Activated T-helper 2 cell treated with anti-CD3 and anti-CD28 coated beads, Interferon-gamma antibody, Interleukin-2, Interleukin-4, amounts not matched to agents 10 μg/mL and 5 μg/mL and 100 μg/mL, durations not matched to agents 14 hours and 24 hours and 36 hours (primary cell): ENCODE data around the gene BIRC5. TPM values are rescaled to one million over a fixed set of nuclear protein-coding genes. Genes with fewer than 3 reads are reported as not detected.
A peak's percentile ranks its signal among the peaks of the same experiment; 100 is the strongest.

Experiments used
- DNase-seq: peaks from one replicate; pipeline ENCODE4 v3.0.0; 2021; ENCODE audit warnings: low spot score
- H3K27ac Mint-ChIP-seq: one replicate; pipeline ENCODE4 v1.8.0; 2021; ENCODE audit warnings: mixed read lengths
- H3K27me3 Mint-ChIP-seq: one replicate; pipeline ENCODE4 v1.8.0; 2021; ENCODE audit warnings: low read depth, mixed read lengths
- H3K36me3 Mint-ChIP-seq: one replicate; pipeline ENCODE4 v1.8.0; 2021; ENCODE audit warnings: low read depth, mixed read lengths
- H3K4me1 Mint-ChIP-seq: one replicate; pipeline ENCODE4 v1.8.0; 2021; ENCODE audit warnings: low read depth, mixed read lengths
- H3K4me3 Mint-ChIP-seq: one replicate; pipeline ENCODE4 v1.8.0; 2021; ENCODE audit warnings: low read depth, mild to moderate bottlenecking, moderate library complexity, mixed read lengths
- H3K9me3 Mint-ChIP-seq: one replicate; pipeline ENCODE4 v1.8.0; 2021; ENCODE audit warnings: mixed read lengths
- intact Hi-C: fragments of 100-400 bp; cut with micrococcal nuclease; formaldehyde crosslinking; loops from one replicate; pipeline ENCODE4 v1.15.1; 2023
- total RNA-seq: library from RNA; stranded (reverse); gene quantifications from 2 replicates; pipeline ENCODE4 v1.2.3, GENCODE V29; 2022

BIRC5 gene
- total RNA-seq, 1 donor from 2014 or later: 48.4 TPM

GRCh38 chr17:78265121-78265520, 51.1 kb downstream of the BIRC5 start:
- peaks cover 15% of the 10 kb centered on the region for H3K4me1 Mint-ChIP-seq
- H3K9me3 Mint-ChIP-seq: no peaks in the 10 kb centered on the region

GRCh38 chr17:78266231-78266631, 52.2 kb downstream of the BIRC5 start:
- H3K36me3 Mint-ChIP-seq: no peaks in the 10 kb centered on the region
- H3K4me1 Mint-ChIP-seq: peaks cover 18% of the 10 kb centered on the region
- peak overlapping the region; percentile 33 for H3K27ac Mint-ChIP-seq
- no peaks in the 10 kb centered on the region for H3K9me3 Mint-ChIP-seq
- H3K4me3 Mint-ChIP-seq: no peak overlapping the region
- H3K27me3 Mint-ChIP-seq: no peaks in the 10 kb centered on the region
- no peak for DNase-seq
- intact Hi-C loops: no loop called here

More at GRCh38 chr17:78265121-78265520, 51.1 kb downstream of the BIRC5 start:
- Mint-ChIP-seq H3K36me3 (no peaks in the 10 kb centered on the region), H3K27ac (no peak overlapping the region), H3K27me3 (no peaks in the 10 kb centered on the region), H3K4me3 (no peak overlapping the region)
- no peak for DNase-seq
- intact Hi-C loops: no loop called here

DNA sequence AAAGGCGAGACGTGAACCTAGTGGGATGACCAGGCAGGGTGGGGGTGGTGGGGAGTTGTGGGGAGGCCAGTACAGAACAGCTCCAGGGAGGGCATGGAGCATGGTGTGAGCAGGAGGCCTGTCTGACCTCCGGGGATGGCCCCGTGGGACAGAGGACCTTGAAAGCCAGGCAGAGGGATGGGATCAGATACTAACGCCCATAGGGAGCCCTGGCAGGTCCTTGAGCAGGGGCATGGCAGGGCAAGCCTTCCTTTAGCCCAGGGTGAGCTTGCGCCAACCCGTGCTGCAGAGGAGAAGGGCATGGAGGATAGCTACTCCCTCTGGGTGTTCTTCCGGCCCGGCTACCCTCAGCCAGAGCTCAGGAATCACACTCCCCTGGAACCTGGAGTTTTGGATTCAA, 52.7 kb downstream of the BIRC5 start:
- no peak overlapping the region for H3K27ac Mint-ChIP-seq
- H3K27me3 Mint-ChIP-seq: no peaks in the 10 kb centered on the region
- no peaks in the 10 kb centered on the region for H3K9me3 Mint-ChIP-seq
- no peak for DNase-seq
- H3K36me3 Mint-ChIP-seq: no peaks in the 10 kb centered on the region
- peaks cover 21% of the 10 kb centered on the region for H3K4me1 Mint-ChIP-seq
- intact Hi-C loops: no loop called here
- no peak overlapping the region for H3K4me3 Mint-ChIP-seq

DNA sequence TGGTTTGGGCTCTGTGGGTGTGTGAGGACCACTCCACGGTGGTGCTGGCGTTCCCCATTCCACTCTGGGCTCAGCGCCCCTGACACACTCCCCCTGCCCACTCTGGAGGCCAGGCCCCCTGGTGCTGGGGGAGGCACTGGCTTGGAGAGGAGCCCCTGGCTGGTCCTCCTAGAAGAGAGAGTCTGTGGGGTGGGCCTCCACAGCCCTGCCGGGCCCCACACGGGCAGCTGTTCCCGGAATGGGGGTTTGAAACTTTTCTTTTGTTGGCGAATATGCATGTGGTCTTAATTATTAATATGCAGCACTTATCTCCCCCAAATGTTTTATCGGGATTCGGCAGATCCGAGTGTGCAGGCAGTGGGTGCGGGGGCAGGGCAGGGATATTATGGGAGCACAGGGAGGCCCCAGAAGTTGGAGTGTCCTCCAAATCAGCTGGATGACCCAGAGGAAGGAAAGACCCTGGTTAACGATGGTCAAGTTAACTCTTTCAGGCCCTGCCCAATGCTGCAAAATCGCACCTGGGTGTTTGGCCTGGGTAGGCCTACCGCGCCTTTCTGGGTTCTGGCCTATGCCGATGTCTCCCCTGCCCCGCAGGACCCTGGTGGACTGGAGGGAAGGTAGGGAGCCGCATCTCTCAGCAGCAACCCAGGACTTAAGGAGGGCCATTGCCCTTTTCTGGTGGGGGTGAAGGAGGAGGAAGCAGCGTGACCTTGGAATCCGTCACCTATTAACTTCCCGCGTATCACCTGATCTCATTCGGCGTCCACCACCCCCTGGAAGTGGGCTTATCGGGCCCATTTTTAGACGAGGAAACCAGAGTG, 53.4 kb downstream of the BIRC5 start:
- no peak overlapping the region for H3K27ac Mint-ChIP-seq
- no peaks in the 10 kb centered on the region for H3K9me3 Mint-ChIP-seq
- peaks cover 23% of the 10 kb centered on the region for H3K4me1 Mint-ChIP-seq
- H3K36me3 Mint-ChIP-seq: no peaks in the 10 kb centered on the region
- no peak for DNase-seq
- intact Hi-C loops: no loop called here
- H3K27me3 Mint-ChIP-seq: no peaks in the 10 kb centered on the region
- no peak overlapping the region for H3K4me3 Mint-ChIP-seq

- Mint-ChIP-seq H3K9me3 (no peaks in the 10 kb centered on the region), H3K4me1 (peaks cover 22% of the 10 kb centered on the region), H3K27ac (no peak overlapping the region), H3K4me3 (no peak overlapping the region), H3K27me3 (no peaks in the 10 kb centered on the region), H3K36me3 (no peaks in the 10 kb centered on the region)
- no peak for DNase-seq
- intact Hi-C loops: no loop called here
These were observed 54.3 kb downstream of the BIRC5 start for GRCh38 chr17:78268191-78268874.

DNA sequence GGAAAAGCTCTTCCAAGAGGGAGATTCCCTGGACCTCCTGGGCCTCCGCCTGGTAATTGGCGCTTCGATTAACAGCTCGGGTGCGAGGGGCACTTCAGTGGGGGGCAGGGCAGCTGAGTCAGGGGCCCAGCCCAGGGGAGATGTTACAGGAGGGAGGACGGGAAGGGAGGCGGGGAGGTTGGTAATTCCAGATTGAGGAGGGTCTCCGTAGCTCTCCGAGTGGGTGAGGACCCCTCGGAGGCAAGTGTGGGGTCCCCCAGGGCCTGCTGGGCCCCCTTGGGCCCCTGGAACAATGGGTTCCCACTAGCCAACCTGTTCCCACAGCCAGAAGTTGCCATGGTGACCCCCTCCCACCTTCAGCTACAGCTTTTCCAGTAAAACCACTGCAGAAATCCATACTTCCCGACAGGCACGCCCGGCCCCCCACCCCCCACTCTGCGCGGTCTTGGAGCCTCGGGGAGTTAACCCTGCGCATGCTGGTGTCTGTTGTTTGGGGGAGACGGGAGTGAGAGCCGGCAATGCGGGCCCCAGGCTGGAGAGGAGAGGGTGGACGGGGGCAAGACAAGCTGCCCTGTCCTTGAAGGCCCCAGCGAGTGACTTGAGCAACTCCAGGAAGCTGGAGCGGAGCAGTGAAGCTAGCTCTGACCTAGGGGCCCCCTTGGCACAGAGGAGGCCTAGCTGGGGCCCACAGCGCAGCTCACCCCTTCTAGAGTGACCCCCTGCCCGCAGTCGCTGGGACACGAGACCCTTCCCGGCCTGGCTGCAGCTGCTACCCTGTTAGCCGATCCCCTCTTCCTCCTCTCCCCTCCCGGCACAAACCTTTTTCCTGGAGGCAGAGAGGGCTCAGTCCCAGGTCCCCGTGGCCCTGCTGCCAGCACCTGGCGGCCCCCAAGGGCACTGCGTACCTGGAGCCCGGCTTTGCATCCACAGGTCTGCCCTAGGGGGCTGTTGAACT, 55.2 kb downstream of the BIRC5 start:
- no peak for DNase-seq
- no peaks in the 10 kb centered on the region for H3K27me3 Mint-ChIP-seq
- H3K9me3 Mint-ChIP-seq: no peaks in the 10 kb centered on the region
- intact Hi-C loops: no loop called here
- no peaks in the 10 kb centered on the region for H3K36me3 Mint-ChIP-seq
- peaks cover 22% of the 10 kb centered on the region for H3K4me1 Mint-ChIP-seq
- H3K4me3 Mint-ChIP-seq: no peak overlapping the region
- H3K27ac Mint-ChIP-seq: no peak overlapping the region

DNA sequence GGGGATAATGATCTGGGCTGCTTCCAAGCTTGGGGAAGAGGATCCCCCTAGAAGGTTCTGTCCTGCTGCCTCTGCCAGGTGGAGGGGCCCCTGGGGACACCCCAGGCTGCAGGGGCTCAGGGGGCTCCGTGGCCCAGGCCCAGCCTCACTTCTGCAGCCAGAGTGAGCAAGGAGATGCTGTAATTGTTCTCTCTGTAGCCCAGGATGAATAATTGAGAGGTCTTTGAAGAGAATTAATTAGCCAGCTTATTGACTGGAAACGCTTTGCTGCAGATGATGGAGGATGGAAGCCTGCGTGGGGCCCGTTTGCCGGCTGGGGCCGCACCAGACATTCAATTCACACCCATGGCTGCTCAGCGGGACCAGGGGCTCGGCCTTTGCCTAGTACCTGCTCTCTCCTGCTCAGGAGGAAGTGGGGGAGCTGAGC, 55.9 kb downstream of the BIRC5 start:
- Mint-ChIP-seq H3K36me3 (no peaks in the 10 kb centered on the region), H3K4me1 (peaks cover 22% of the 10 kb centered on the region), H3K27me3 (no peaks in the 10 kb centered on the region), H3K4me3 (no peak overlapping the region), H3K27ac (no peak overlapping the region), H3K9me3 (no peaks in the 10 kb centered on the region)
- DNase-seq: no peak
- intact Hi-C loops: no loop called here

DNA sequence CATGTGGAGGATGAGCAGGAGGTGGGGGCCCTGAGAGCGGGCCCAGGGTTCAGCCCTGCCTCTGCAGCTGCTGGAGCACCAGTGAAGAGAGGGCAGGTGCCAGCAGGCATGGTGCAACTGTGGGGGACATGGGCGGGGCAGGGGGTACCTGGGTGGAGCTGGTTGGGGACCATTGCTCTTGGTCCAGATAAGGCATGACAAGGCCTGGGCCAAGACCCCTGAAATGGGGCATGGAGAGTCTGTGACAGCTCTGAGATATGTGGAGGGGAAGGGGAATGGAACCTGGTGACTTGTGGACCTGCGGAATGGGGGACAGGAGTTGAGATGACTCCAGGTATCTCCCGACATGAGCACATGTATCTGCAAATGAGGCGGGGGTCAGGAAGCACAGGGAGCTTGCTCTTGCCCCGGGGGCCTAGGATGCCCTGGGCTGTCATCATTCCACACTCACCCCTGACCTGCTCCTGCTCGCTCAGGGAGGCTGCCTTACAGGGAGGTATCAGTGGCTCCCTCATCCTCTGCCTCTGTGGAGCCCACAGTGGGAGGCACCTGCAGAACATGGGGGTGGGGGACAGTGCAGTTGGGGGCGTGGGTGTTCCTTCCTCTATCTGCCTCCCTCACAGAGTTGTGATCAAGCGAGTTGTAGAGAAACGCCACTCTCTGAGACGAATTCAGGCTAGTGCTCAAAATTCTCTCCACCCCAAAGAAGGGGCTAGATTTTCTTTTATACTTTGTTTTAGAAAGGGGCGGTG, 57.5 kb downstream of the BIRC5 start:
- intact Hi-C loops: no loop called here
- no peak overlapping the region for H3K4me3 Mint-ChIP-seq
- H3K9me3 Mint-ChIP-seq: no peaks in the 10 kb centered on the region

DNA sequence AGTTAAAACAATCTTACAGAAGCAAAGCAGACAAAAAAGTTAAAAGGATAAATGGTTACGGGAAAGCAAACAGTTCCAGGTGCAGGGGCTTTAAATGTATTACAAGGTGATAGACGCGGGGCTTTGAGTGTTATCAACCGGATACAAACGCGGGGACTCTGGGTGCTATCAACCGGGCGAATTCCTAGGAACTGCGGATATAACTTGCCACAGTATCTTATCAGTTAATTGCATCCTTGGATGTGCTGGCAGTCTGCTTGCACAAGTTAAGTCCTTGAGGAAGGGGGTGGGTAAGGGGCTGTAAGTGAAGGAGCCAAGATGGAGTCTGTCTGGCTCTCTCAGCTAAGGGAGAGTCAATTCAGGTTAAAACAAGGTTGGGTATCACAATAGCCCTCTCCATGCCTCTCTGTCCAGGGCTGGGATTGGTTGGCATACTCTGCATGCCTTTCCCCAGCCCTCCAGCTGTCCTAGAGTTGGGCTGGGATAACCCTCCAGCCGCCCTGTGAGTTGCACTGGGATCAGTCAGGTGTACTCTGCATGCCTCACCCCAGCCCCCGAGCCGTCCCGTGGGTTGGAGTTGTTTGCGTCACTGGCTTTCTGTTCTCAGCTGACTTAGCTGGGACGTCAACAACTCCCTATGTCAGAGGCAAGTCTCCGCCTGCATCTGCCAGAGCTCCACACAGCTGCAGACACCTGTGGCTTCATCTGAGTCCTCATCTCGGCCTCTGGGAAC, 58.3 kb downstream of the BIRC5 start:
- Mint-ChIP-seq H3K27ac (no peak overlapping the region), H3K4me1 (peaks cover 25% of the 10 kb centered on the region), H3K4me3 (no peak overlapping the region), H3K27me3 (peaks cover 2% of the 10 kb centered on the region), H3K36me3 (no peaks in the 10 kb centered on the region), H3K9me3 (no peaks in the 10 kb centered on the region)
- no peak for DNase-seq
- intact Hi-C loops: no loop called here

More for the DNA sequence above, 57.5 kb downstream of the BIRC5 start:
- peaks cover 2% of the 10 kb centered on the region for H3K27me3 Mint-ChIP-seq
- no peak for DNase-seq
- peaks cover 25% of the 10 kb centered on the region for H3K4me1 Mint-ChIP-seq
- no peak overlapping the region for H3K27ac Mint-ChIP-seq
- H3K36me3 Mint-ChIP-seq: no peaks in the 10 kb centered on the region

DNA sequence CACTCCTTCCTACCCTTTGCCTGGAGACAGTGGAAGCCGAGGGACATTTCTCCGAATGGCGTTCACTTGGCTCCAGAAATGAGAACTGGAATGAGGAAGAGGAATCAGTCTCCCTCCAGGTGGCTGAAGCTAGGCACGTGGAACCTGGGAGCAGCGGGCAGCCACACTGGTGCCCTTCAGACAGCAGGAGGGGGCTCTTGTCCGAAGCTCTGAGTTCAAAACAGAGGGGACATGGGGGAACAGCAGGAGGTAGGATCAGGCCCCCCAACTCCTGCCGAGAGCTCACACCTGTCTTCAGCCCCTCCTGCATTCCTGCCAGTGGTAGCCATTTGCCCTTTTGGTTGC, 58.8 kb downstream of the BIRC5 start:
- H3K27ac Mint-ChIP-seq: no peak overlapping the region
- DNase-seq: no peak
- H3K27me3 Mint-ChIP-seq: peaks cover 2% of the 10 kb centered on the region
- H3K4me3 Mint-ChIP-seq: no peak overlapping the region
- H3K36me3 Mint-ChIP-seq: no peaks in the 10 kb centered on the region
- intact Hi-C loops: no loop called here
- H3K4me1 Mint-ChIP-seq: peaks cover 25% of the 10 kb centered on the region
- H3K9me3 Mint-ChIP-seq: no peaks in the 10 kb centered on the region

- H3K36me3 Mint-ChIP-seq: no peaks in the 10 kb centered on the region
- no peak overlapping the region for H3K4me3 Mint-ChIP-seq
- peaks cover 25% of the 10 kb centered on the region for H3K4me1 Mint-ChIP-seq
- intact Hi-C loops: no loop called here
- H3K27me3 Mint-ChIP-seq: peaks cover 2% of the 10 kb centered on the region
- H3K27ac Mint-ChIP-seq: no peak overlapping the region
- no peak for DNase-seq
- no peaks in the 10 kb centered on the region for H3K9me3 Mint-ChIP-seq
These were observed 59.8 kb downstream of the BIRC5 start for GRCh38 chr17:78273813-78274212.
